Colon (tissue), 2 donors: ENCODE data around the gene SEC11C.

Experiments
- FAIRE-seq: peaks from 2 replicates; lab custom pipeline; 2012; peaks lifted over from hg19 to GRCh38; lab: Jason Lieb, UNC
- donor health status: control.
- donor health status: control.

Gene SEC11C

DNA sequence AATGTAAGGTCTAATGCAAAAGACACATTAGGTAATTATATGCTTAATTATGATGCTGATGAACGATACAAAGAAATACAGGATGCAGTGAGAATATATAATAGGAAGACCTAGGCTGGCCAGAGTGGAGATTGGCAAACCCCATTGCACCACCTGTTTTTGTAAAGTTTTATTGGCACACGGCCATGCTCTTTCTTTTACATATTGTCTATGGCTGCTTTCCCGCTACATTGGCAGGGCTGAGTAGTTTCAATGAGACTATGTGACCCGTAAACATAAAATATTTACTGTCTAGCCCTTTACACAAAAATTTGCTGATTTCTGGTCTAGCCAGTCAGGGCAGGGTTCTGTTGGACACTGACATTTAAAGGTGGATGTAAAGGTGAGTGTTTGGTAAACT is 5.4 kb downstream of the SEC11C start:
- no peak for FAIRE-seq

DNA sequence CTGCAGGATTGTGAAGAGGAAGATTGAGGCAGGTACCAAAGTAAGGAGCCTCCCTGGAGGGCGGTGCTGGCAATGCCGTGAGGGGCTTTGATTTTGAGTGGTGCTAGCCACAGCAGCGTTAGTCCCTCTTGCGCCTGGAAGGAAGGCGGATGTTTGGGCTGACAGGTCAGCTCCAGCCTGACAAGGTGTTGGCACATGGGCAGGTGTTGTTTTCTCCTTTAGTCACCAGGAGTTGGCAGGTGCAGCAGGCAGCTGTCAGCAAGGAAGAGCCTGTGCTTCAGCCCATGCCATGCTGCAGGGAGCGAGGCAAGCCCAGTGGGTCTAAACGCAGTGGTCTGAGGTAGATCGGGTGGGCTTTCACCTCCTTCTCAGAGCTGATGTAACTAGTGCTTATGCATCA is 8.5 kb downstream of the SEC11C start:
- no peak for FAIRE-seq

DNA sequence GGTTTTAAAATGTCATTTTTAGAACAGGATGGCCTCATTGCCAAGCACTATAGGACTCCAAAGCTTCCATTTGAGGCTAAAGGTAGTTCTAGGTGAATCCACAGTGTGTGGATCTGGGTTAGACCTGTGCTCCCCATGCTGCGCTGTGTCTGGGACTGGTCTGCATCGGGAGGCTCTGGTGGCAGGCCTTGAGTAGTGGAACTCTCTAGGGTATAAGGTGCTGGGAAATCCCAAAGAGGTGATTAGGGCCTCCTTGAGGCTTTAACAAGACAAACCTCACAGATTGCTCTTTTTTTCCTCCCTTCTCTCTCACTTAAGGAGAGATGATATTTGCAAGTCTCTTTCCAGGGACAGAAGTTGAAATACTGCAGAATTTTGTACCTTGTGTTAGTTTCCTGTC is 9.3 kb downstream of the SEC11C start:
- FAIRE-seq: no peak

DNA sequence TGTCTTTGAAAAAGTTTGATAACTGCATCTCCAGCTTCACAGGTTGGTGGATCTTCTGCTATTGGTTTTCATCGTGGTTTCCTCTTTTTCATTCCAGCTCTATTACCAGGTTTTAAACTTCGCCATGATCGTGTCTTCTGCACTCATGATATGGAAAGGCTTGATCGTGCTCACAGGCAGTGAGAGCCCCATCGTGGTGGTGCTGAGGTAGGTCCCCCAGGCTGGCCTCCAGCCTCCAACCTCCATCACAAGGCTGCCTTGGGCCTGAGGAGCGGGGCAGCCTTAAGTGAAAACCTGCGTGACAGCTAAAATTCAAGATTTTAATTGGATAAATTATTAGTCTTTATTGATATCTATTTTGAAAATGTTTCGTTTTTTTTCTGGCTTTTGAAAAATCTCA is 9.7 kb downstream of the SEC11C start:
- FAIRE-seq: no peak

DNA sequence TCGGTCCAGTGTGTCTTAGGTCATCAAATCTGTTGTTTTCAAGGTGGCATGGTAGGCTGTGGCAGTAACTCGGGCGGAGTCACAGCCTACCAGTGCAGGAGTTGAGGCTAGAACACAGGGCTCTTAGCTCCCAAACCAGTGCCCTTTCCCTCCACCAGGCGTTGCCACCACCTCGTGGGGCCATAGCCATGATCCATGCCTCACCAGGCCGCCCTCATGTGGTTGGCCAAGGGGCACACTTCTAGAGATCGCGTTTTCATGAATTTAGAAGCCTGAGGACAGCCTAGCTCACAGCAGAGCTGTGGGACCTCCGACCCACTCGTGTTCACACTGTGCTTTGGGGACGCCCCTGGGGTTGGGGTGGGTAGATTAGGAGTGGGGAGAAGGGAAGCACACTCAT is 10.6 kb downstream of the SEC11C start:
- FAIRE-seq: no peak

DNA sequence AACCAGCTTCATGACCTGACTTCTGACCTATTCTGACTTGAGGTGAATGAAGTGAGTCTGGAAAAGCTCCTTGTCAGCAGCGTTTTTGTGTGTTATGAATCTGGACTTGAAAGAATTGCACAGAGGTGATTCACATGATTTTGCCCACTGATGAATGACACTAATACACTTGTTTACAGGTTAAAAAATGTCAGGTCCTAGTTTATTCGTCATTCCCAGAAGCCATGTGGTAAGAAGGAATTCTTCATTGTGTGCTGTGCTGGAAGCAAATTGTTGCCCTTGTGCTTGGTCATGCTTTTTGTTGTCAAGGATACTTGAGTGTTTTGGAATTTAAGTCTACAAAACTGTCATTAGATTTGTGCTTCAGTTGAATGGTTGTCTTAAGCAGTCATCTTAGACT is 15.5 kb downstream of the SEC11C start:
- FAIRE-seq: no peak

DNA sequence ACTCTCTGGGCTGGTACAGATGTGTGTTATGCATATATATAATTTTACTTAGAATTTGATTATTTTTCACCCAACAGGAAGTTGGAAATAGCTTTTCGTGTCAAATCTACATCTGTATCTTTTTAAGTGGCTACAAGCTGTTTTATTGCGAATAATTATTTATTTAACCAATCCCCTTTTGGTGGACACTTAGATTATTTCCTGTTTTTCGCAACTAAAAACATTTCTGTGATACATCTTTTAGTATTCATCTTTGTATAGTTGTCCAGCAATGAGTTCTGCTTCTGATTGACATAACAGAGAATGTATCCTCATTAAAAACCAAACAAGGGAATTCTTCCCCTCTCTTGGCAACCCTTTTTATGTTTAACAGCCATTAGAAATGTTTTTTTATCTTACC is 16.6 kb downstream of the SEC11C start:
- FAIRE-seq: no peak

DNA sequence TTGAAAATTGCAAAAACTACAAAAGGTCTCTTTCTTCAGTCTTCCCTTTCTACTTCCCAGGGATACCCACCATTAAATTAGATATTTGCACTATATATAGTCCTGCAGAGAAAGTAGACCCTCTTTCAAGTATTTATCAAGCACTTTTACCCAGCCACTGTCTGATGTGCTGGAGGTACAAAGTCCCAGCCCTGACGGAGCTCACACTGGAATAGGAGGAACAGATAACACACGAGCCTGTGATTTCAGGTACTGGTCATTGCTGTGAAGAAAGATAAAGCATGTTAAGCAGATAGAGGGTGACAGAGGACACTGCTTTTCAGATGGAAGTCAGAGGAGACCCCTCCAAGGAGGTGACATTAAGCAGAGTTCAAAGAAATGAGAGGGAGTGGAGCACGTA is 19.6 kb downstream of the SEC11C start:
- no peak for FAIRE-seq

DNA sequence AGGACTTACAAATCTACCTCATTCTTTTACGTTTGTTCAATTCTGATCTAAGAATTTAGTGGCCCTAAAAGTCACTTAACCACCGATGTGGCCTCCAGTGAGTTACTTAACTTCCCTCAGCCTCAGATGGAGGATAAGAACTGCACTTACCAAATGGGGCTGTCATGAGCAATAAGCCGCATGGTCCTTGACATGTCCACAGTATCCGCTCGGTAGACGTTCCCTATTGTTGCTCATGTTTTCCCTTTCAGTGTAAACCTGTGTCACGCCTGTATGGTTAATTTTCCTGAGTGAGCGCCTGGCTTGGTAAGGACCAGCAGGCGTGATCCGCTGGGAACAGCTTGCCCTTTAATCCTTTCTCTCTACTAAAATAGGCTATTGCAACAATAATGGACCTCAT is 20.3 kb downstream of the SEC11C start:
- FAIRE-seq: no peak

DNA sequence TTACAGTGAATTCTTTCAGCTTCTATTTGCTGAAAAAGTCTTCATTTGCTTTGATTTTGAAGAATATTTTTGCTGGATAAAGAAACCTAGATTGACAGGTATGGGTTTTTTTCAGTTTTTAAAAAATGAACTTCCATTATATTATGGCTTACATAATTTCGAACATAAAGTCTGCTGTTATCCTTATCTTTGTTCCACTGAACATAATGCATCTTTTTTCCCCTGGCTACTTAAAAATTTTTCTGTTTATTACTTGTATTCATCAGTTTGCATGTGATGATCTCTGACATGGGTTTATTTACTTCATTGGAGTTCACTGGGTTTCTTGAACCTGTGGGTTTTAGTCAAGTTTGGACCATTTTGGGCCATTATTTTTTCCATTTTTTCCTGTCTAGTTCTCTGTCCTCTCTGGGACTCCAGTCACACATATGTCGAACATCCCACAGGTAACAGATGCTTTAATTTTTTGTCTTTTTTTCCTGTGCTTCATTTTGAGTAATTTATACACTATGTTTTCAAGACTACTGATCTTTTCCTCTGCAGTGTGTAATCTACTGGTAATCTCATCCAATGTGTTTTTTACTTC is 33.1 kb downstream of the SEC11C start:
- no peak for FAIRE-seq

DNA sequence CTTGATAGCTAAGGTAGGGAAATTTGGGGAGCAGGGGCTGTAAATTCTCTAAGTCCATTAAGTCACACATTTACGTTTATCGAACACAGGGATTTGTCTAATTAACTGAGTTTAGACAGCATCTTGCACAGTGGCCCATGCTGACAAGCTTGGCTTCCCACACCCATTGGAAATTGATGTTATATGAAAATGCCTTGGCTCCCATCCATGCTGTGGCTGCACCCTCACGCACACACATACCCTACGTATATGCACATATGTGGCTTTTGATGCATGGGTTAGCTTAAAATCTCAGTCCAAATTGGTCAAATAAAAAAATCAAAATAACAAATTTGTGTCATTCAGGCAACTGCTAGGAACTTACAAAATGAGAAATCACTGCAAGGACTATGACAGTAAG is 37.8 kb downstream of the SEC11C start:
- no peak for FAIRE-seq

DNA sequence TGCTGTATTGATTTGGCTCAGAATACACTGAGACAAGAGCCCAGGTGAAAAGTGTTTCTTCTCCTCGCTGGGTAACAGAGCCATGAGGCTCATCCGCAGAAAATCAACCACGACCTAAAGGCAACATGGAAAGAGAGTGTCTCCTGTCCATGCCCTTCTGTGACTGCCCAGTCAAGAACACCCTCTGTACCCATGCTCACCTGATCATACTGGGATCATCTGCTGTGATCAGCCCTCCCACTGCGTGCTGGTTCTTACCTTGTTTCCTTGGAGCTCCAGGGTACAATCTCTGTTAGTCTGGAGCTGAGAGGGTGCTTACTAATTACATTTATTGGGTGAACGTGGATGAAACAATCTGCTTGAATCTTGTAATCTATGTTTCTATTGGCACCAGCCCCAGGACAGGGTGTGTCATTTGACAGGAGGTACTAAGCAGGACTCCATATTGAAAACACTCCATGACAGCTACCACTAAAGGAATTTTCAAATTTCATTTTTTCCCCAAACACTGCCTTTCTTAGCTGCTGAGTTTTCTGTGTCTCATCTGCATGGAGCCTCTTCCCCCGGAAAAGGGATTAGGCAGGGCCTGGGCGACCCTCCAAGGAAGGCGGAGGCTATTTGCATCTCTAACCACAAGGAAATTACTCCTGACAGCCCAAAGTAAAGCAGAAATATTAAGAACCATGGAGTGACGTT is 40.6 kb downstream of the SEC11C start:
- no peak for FAIRE-seq

DNA sequence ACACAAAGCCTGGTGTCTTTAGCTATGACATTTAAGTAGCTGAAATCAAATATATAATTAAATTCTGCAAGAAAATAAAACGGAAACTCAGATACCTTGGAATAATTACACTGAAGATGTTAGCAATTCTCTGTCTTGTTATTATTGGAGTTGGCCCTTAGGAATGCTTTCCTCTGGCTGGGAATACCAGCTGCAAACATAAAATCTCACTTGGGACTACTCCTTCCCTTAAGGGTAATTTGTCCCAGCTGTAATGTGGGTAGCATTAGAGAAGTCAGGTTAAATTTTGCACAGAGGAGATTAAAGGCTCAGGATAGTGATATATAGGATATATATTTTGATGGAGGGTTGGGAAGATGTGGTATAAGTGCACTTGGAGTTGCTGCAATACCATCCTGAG is 43.0 kb downstream of the SEC11C start:
- FAIRE-seq: no peak

DNA sequence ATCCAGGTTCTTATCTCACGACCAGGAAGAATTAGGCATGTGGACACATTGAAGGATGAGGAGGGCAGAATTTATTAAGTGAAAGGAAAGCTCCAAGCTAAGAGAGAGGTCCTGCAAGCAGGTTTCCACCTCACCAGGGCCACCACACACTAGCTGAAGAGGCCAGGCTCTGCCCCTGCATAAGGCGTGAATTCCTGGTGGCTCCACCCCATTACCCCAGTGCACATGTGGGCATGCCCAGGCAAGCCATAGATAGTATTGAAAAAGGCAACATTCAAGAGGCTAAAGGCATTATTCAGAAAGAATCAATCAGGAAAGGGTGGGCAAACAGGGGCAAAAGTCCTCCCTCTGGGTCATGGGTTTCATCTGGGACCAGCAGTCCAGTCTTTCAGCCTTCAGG is 49.3 kb downstream of the SEC11C start:
- FAIRE-seq: no peak

DNA sequence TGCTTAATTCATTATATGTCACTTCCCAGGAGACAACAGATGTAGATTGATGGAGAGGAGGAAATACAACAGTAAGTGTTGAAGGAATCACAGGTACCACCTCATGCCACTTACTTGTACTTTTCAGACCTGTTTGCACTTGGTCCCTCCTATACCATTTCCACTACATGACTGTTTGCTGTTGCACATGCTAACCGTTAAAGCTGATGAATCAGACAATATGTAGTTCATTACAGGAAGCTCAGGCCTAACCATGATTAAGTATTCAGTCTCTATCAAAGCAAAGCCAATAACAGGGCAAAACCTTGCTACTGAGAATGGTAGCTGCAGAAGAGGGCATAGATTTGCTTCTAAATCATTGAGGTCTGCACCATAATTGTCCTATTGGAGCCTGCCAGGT is 50.1 kb downstream of the SEC11C start:
- no peak for FAIRE-seq

DNA sequence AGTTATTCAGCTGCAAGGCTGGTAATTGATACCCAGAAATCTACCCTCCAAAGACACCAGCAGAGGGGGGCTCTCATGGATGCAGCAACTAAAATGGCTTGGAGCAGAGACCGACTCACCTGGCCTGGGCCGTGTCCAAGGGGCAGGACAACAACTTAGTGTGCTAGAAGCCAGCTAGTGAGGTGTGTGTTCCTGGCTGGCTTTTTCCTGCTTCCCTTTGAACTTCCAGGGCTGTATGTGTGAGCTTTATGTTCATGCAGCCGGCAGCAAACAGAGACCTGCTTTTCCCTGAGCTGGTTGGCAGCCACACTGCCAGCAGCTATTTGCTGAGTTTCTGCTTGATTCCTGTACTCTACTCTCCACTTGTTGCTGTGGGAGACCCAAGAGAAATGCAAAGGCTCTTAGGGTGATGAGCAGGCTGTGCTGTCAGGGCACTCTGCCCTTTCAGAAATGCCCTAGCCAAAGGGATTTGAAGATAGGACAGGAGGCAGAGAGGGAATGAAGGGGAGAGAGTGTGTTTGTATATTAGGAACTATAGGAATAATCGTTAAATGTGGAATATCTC is 56.6 kb downstream of the SEC11C start:
- FAIRE-seq: no peak

DNA sequence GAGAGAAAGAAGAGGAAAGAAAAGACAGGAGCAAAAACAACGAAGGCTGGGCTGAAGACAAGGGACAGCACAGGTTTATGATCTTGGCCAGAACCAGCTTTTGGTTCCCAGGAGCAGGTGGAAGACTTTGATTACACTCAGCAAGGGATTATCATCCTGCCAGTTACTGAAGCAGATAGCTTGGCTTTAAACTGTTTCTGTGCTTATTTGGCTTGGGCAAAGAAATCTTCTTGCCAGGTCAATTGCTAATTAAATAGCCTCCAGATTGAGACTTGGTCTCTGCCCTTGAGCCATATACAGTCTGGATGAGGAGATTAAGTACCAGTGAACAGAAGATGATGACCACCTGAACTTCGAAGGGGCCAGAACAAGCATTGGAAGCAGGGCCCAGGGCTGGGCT is 58.0 kb downstream of the SEC11C start:
- no peak for FAIRE-seq

DNA sequence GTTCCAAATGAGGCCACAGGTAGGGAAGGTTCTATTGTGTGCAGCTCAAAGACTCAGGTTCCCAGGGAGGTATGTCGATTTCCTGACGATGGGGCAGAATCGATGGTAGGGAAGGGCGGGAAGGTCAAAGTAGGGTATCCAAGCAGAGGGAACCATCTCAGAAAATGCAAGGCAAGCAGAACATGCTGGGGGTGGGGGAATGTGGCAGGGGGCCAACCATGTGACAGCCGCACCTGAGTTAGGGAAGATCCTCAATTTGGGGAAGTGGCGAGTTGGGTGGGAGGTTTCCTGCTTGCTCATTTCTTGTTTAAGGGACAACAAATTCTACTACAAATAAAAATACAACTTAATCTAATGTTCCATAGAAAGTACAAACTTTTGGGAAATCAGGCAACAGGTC is 58.5 kb downstream of the SEC11C start:
- no peak for FAIRE-seq

DNA sequence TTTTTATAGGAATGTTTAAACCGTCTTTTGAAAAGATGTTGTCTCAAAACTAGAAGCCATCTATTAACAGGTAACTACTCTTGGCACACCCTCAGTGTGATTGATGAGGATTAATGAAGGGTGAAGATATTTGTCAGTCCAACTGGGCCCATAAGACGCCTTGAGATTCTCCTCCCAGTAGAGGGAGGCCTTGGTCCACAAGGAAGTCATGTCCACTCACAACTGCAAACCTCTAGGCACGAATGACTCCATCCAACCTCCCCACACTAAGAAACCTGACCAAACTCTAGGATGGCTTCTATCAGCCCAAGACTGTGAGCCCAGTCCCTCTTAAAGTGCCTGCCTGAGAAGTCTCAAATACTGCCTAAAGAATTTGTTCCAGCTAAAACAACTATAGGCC is 61.1 kb downstream of the SEC11C start:
- no peak for FAIRE-seq

DNA sequence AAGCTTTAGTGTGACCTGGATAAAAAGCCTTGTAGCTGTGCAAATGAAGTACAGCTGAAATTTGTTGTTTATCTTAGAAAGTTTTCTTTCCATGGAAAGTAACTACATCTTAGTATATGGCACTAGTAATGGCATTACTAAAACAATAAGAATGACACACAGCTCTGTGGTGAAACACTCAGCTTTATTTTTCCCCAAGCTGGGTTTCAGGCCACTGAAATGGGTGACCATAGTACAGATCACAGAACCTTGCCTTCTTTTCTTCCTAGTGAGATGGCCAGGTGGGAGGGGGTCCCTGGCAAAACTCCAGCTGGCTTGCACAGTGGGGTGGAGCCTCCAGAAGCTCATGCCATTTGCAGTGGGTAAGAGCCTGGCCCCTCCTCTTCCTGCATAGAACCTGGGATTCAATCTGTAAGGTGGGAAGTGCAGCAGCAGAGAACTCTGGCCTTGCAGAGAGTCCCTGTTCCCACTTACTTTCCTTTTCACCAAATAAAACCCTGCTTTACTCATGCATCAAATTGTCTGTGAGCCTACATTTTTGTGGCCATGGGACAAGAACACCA is 62.7 kb downstream of the SEC11C start:
- FAIRE-seq: no peak

DNA sequence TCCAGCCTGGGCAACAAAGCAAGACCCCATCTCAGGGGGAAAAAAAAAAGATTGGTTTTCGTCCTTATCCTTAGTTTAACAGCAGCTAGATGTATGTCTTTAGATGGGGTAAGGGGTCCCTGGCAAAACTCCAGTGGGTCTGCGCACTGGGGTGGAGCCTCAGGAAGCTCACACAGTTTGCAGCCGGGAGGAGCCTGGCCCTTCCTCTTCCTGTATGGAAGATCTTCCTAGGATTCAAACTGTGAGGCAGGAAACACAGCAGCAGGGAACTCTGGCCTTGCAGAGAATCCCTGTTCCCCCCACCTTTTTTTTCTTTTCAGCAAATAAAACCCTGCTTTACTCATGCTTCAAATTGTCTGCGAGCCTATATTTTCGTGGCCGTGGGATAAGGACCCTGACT is 67.8 kb downstream of the SEC11C start:
- no peak for FAIRE-seq
